ENCODE measurements around the gene TESMIN. TPM values are rescaled to one million over a fixed set of nuclear protein-coding genes. Genes with fewer than 3 reads are reported as not detected.

The TESMIN gene
- total RNA-seq, 6 donors from 2014 or later, result 0.76 to 7.3 (median 1.8) TPM

DNA sequence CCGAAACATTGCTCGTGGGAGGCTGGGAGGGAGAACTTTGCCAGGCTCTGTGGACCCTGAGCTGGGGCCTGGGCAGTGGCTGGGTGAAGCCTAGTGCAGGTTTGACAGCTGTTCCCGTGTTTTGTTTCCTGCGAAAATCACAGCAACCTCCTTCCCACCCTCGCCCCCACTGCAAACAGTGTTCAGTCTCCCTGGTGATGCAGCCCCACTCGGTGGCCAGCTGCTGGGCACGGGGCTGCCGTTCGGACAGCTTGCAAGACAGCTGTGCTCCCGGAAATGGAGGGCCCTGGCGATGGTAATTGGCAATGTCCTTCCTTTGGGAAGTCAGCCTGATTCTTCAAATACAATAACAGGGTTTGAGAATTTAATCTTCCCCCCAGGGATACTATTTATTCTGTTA is 77.3 kb downstream of the TESMIN start:
- ATAC-seq (ENCODE audit: low FRiP score in 2 of 2) (no peak), DNase-seq (no peak)
- TF ChIP-seq, protein P1, sequence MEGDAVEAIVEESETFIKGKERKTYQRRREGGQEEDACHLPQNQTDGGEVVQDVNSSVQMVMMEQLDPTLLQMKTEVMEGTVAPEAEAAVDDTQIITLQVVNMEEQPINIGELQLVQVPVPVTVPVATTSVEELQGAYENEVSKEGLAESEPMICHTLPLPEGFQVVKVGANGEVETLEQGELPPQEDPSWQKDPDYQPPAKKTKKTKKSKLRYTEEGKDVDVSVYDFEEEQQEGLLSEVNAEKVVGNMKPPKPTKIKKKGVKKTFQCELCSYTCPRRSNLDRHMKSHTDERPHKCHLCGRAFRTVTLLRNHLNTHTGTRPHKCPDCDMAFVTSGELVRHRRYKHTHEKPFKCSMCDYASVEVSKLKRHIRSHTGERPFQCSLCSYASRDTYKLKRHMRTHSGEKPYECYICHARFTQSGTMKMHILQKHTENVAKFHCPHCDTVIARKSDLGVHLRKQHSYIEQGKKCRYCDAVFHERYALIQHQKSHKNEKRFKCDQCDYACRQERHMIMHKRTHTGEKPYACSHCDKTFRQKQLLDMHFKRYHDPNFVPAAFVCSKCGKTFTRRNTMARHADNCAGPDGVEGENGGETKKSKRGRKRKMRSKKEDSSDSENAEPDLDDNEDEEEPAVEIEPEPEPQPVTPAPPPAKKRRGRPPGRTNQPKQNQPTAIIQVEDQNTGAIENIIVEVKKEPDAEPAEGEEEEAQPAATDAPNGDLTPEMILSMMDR (IDR thresholded peaks at IDR 0.05), result no peak
- no peak for TF ChIP-seq POLR2AphosphoS5 (IDR thresholded peaks at IDR 0.05)
- no peak for TF ChIP-seq POLR2A (IDR thresholded peaks at IDR 0.05)
- TF ChIP-seq EP300 (IDR thresholded peaks at IDR 0.05), result no peak
- Histone ChIP-seq H3K4me3 (no peak overlapping the region), H3K4me1 (peaks cover 0 to 6% (median 0%) of the 10 kb centered on the region in 4 donors), H3K36me3 (no peaks in the 10 kb centered on the region), H3K9me3 (peaks cover 0 to 8% (median 0%) of the 10 kb centered on the region in 4 donors), H3K27ac (no peak overlapping the region), H3K27me3 (peaks cover 0 to 3% (median 0%) of the 10 kb centered on the region in 4 donors)
- WGBS, 2 donors, result 84 to 92% methylated on average over 11 of the region's 11 CpGs

GRCh38 chr11:68673306-68673945 is 77.9 kb downstream of the TESMIN start:
- no peaks in the 10 kb centered on the region for H3K36me3 ChIP-seq
- H3K4me1 ChIP-seq, result peaks cover 0 to 6% (median 0%) of the 10 kb centered on the region in 4 donors
- peaks cover 0 to 3% (median 0%) of the 10 kb centered on the region in 4 donors for H3K27me3 ChIP-seq
- peaks cover 0 to 8% (median 0%) of the 10 kb centered on the region in 4 donors for H3K9me3 ChIP-seq
- no peak overlapping the region for H3K27ac ChIP-seq
- WGBS, 2 donors, result 91 to 92% methylated on average over 6 of the region's 6 CpGs
- DNase-seq, result no peak
- ATAC-seq (ENCODE audit: low FRiP score in 2 of 2), result no peak
- no peak overlapping the region for H3K4me3 ChIP-seq
- TF ChIP-seq EP300 (IDR thresholded peaks at IDR 0.05) (no peak), POLR2AphosphoS5 (IDR thresholded peaks at IDR 0.05) (no peak), POLR2A (IDR thresholded peaks at IDR 0.05) (no peak)
- TF ChIP-seq, protein P1 (IDR thresholded peaks at IDR 0.05), result no peak

GRCh38 chr11:68670208-68670992 is 80.9 kb downstream of the TESMIN start:
- Histone ChIP-seq H3K36me3 (no peaks in the 10 kb centered on the region), H3K27me3 (no peaks in the 10 kb centered on the region), H3K9me3 (peaks cover 0 to 8% (median 0%) of the 10 kb centered on the region in 4 donors), H3K4me1 (no peaks in the 10 kb centered on the region), H3K27ac (no peak overlapping the region), H3K4me3 (no peak overlapping the region)
- 77 to 81% methylated on average over 13 to 31 of the region's 33 CpGs for WGBS, 2 donors
- ATAC-seq (ENCODE audit: low FRiP score in 2 of 2), result no peak
- TF ChIP-seq POLR2A (IDR thresholded peaks at IDR 0.05) (no peak), EP300 (IDR thresholded peaks at IDR 0.05) (no peak), POLR2AphosphoS5 (IDR thresholded peaks at IDR 0.05) (no peak)
- TF ChIP-seq, protein P1 (IDR thresholded peaks at IDR 0.05), result no peak
- DNase-seq, result peak in 1 of 2 donors; percentile 81

- Histone ChIP-seq H3K36me3 (no peaks in the 10 kb centered on the region), H3K27me3 (no peaks in the 10 kb centered on the region), H3K4me1 (no peaks in the 10 kb centered on the region), H3K4me3 (no peak overlapping the region), H3K9me3 (peaks cover 0 to 8% (median 0%) of the 10 kb centered on the region in 4 donors), H3K27ac (no peak overlapping the region)
- WGBS, 2 donors, result 84 to 86% methylated on average over 25 of the region's 27 CpGs
- ATAC-seq (ENCODE audit: low FRiP score in 2 of 2), result peak in 1 of 2 donors; percentile 10
- no peak for TF ChIP-seq POLR2A (IDR thresholded peaks at IDR 0.05)
- TF ChIP-seq, protein P1 (IDR thresholded peaks at IDR 0.05), result no peak
- no peak for TF ChIP-seq EP300 (IDR thresholded peaks at IDR 0.05)
- no peak for TF ChIP-seq POLR2AphosphoS5 (IDR thresholded peaks at IDR 0.05)
- DNase-seq, result peak in 1 of 2 donors; percentile 64
These were observed 81.8 kb downstream of the TESMIN start for GRCh38 chr11:68669301-68670090.

Data from upper lobe of left lung (tissue), 6 donors.